ENCODE measurements around the gene TMEM129. TPM values are rescaled to one million over a fixed set of nuclear protein-coding genes. Genes with fewer than 3 reads are reported as not detected.

The TMEM129 gene
- total RNA-seq, 1 experiment from 2014 or later = 29.8 TPM

GRCh38 chr4:1745165-1745564 is 24.0 kb upstream of the TMEM129 start:
- Mint-ChIP-seq H3K4me3 (ENCODE audit: low read depth, unreplicated experiment) (no peak overlapping the region), H3K27ac (ENCODE audit: unreplicated experiment) (no peak overlapping the region), H3K27me3 (ENCODE audit: unreplicated experiment) (no peaks in the 10 kb centered on the region), H3K9me3 (ENCODE audit: low read depth, unreplicated experiment) (no peaks in the 10 kb centered on the region), H3K4me1 (ENCODE audit: low read depth, unreplicated experiment) (no peaks in the 10 kb centered on the region), H3K36me3 (ENCODE audit: insufficient read depth, unreplicated experiment) (peaks cover 28% of the 10 kb centered on the region)
- no TSS peak for BruUV-seq (replicated peaks)
- TF ChIP-seq CTCF (IDR thresholded peaks at IDR 0.05; ENCODE audit: unreplicated experiment) = no peak
- CTCF ChIA-PET = interaction anchor here (0.8 kb wide), 1 partner anchor 64 kb away, joined by 3 read pairs; no protein-coding TSS in a partner anchor
- intact Hi-C loops (cut with micrococcal nuclease; ENCODE audit: unreplicated experiment) = no loop called here
- DNase-seq = no peak

- H3K27me3 Mint-ChIP-seq (ENCODE audit: unreplicated experiment) = no peaks in the 10 kb centered on the region
- H3K9me3 Mint-ChIP-seq (ENCODE audit: low read depth, unreplicated experiment) = no peaks in the 10 kb centered on the region
- H3K4me3 Mint-ChIP-seq (ENCODE audit: low read depth, unreplicated experiment) = no peak overlapping the region
- intact Hi-C loops (cut with micrococcal nuclease; ENCODE audit: unreplicated experiment) = no loop called here
- BruUV-seq (replicated peaks) = no TSS peak
- no peak for DNase-seq
- no peak for TF ChIP-seq CTCF (IDR thresholded peaks at IDR 0.05; ENCODE audit: unreplicated experiment)
- H3K36me3 Mint-ChIP-seq (ENCODE audit: insufficient read depth, unreplicated experiment) = peaks cover 28% of the 10 kb centered on the region
- H3K27ac Mint-ChIP-seq (ENCODE audit: unreplicated experiment) = no peak overlapping the region
- H3K4me1 Mint-ChIP-seq (ENCODE audit: low read depth, unreplicated experiment) = no peaks in the 10 kb centered on the region
- CTCF ChIA-PET = interaction anchor here (0.6 kb wide), 1 partner anchor 46 kb away, joined by 5 read pairs; no protein-coding TSS in a partner anchor
Observed at GRCh38 chr4:1744552-1744951, 23.4 kb upstream of the TMEM129 start.

- BruUV-seq (replicated peaks) = no TSS peak
- peaks cover 28% of the 10 kb centered on the region for H3K36me3 Mint-ChIP-seq (ENCODE audit: insufficient read depth, unreplicated experiment)
Observed at GRCh38 chr4:1743975-1744374, 22.9 kb upstream of the TMEM129 start.

GRCh38 chr4:1743551-1743950 is 22.4 kb upstream of the TMEM129 start:
- Mint-ChIP-seq H3K27ac (ENCODE audit: unreplicated experiment) (peak overlapping the region; percentile 61), H3K4me1 (ENCODE audit: low read depth, unreplicated experiment) (no peaks in the 10 kb centered on the region)
- BruUV-seq (replicated peaks) = no TSS peak

More at GRCh38 chr4:1743975-1744374, 22.9 kb upstream of the TMEM129 start:
- DNase-seq = no peak
- no peaks in the 10 kb centered on the region for H3K27me3 Mint-ChIP-seq (ENCODE audit: unreplicated experiment)
- intact Hi-C loops (cut with micrococcal nuclease; ENCODE audit: unreplicated experiment) = no loop called here
- no peaks in the 10 kb centered on the region for H3K4me1 Mint-ChIP-seq (ENCODE audit: low read depth, unreplicated experiment)
- TF ChIP-seq CTCF (IDR thresholded peaks at IDR 0.05; ENCODE audit: unreplicated experiment) = no peak
- no peaks in the 10 kb centered on the region for H3K9me3 Mint-ChIP-seq (ENCODE audit: low read depth, unreplicated experiment)
- CTCF ChIA-PET = interaction anchor here (0.6 kb wide), 1 partner anchor 45 kb away, joined by 5 read pairs; no protein-coding TSS in a partner anchor
- no peak overlapping the region for H3K4me3 Mint-ChIP-seq (ENCODE audit: low read depth, unreplicated experiment)
- H3K27ac Mint-ChIP-seq (ENCODE audit: unreplicated experiment) = peak overlapping the region; percentile 61

More at GRCh38 chr4:1743551-1743950, 22.4 kb upstream of the TMEM129 start:
- intact Hi-C loops (cut with micrococcal nuclease; ENCODE audit: unreplicated experiment) = no loop called here
- DNase-seq = no peak
- H3K9me3 Mint-ChIP-seq (ENCODE audit: low read depth, unreplicated experiment) = peaks cover 3% of the 10 kb centered on the region
- TF ChIP-seq CTCF (IDR thresholded peaks at IDR 0.05; ENCODE audit: unreplicated experiment) = no peak
- CTCF ChIA-PET = no interaction called here
- H3K4me3 Mint-ChIP-seq (ENCODE audit: low read depth, unreplicated experiment) = no peak overlapping the region
- peaks cover 29% of the 10 kb centered on the region for H3K36me3 Mint-ChIP-seq (ENCODE audit: insufficient read depth, unreplicated experiment)
- no peaks in the 10 kb centered on the region for H3K27me3 Mint-ChIP-seq (ENCODE audit: unreplicated experiment)
